NT2/D1 (cell line): Measurements from ENCODE around the gene CHN1.

Experiments used
- SUZ12 ChIP-seq: IDR thresholded peaks from 2 replicates; pipeline ENCODE4 v1.6.1; 2011; ENCODE audit not compliant: insufficient read length, insufficient read depth; ENCODE audit errors: extremely low read depth
- YY1 ChIP-seq: IDR thresholded peaks from 2 replicates; pipeline ENCODE4 v1.6.1; 2011; ENCODE audit not compliant: insufficient read length, insufficient read depth
- ZNF274 ChIP-seq: IDR thresholded peaks from 2 replicates; pipeline ENCODE4 v1.6.1; 2011; ENCODE audit warnings: mild to moderate bottlenecking, low read depth, low read length

GRCh38 chr2:174929786-174930185 is 75.4 kb downstream of the CHN1 start:
- TF ChIP-seq YY1 (no peak), ZNF274 (no peak), SUZ12 (no peak)
